HG03103 (cell line): Measurements from ENCODE around the gene DAB2IP.

Experiments used
- ATAC-seq: cut with Tn5 transposase; IDR thresholded peaks from one replicate; pipeline ENCODE4 v1.9.1; 2021; ENCODE audit warnings: low read depth; ENCODE audit not compliant: unreplicated experiment

DAB2IP gene

GRCh38 chr9:121681404-121681803 lies 30.0 kb downstream of the DAB2IP start:
- no peak for ATAC-seq

GRCh38 chr9:121682201-121682600 lies 30.8 kb downstream of the DAB2IP start:
- no peak for ATAC-seq

- ATAC-seq: no peak
Observed at GRCh38 chr9:121682926-121683515, 31.6 kb downstream of the DAB2IP start.

- ATAC-seq: no peak
Observed at GRCh38 chr9:121683652-121684051, 32.2 kb downstream of the DAB2IP start.

- no peak for ATAC-seq
Observed at GRCh38 chr9:121684381-121685145, 33.1 kb downstream of the DAB2IP start.

- no peak for ATAC-seq
Observed at GRCh38 chr9:121685146-121685794, 33.8 kb downstream of the DAB2IP start.

GRCh38 chr9:121685795-121686377 lies 34.5 kb downstream of the DAB2IP start:
- ATAC-seq: no peak

GRCh38 chr9:121686930-121687541 lies 35.6 kb downstream of the DAB2IP start:
- no peak for ATAC-seq

- no peak for ATAC-seq
Observed at GRCh38 chr9:121688146-121688680, 36.8 kb downstream of the DAB2IP start.

- no peak for ATAC-seq
Observed at GRCh38 chr9:121688681-121689080, 37.2 kb downstream of the DAB2IP start.

GRCh38 chr9:121689461-121690157 lies 38.2 kb downstream of the DAB2IP start:
- no peak for ATAC-seq

GRCh38 chr9:121690316-121690715 lies 38.9 kb downstream of the DAB2IP start:
- no peak for ATAC-seq

- ATAC-seq: no peak
Observed at GRCh38 chr9:121690766-121691165, 39.3 kb downstream of the DAB2IP start.

GRCh38 chr9:121691890-121692289 lies 40.5 kb downstream of the DAB2IP start:
- no peak for ATAC-seq

- no peak for ATAC-seq
Observed at GRCh38 chr9:121692606-121693387, 41.4 kb downstream of the DAB2IP start.

- no peak for ATAC-seq
Observed at GRCh38 chr9:121693388-121693670, 41.9 kb downstream of the DAB2IP start.

- ATAC-seq: no peak
Observed at GRCh38 chr9:121694001-121694400, 42.6 kb downstream of the DAB2IP start.

GRCh38 chr9:121694600-121694999 lies 43.2 kb downstream of the DAB2IP start:
- no peak for ATAC-seq

- no peak for ATAC-seq
Observed at GRCh38 chr9:121696930-121697329, 45.5 kb downstream of the DAB2IP start.
